ENCODE measurements around the gene SIGLEC10. TPM values are rescaled to one million over a fixed set of nuclear protein-coding genes. Genes with fewer than 3 reads are reported as not detected.
"Not testable (repeated sequence)": the region's sequence is repeated elsewhere in the genome, so short reads cannot be mapped to it uniquely, and the experiment has no call there.

The SIGLEC10 gene
- 10 to 100 TPM in 1 of 2 donors, 1 to 10 TPM in 1; 3.3 to 13.5 TPM for total RNA-seq
- long read RNA-seq, donor 1, partial matches to known transcripts, result 1 of 3 reads
- long read RNA-seq, donor 1, other reads (novel, unspliced or antisense), result 1 of 3 reads
- long read RNA-seq, donor 2, partial matches to known transcripts, result 0 of 2 reads
- long read RNA-seq, donor 2, other reads (novel, unspliced or antisense), result 0 of 2 reads

GRCh38 chr19:51417107-51417809 lies at the start of gene SIGLEC10:
SIGLEC10 (minus strand) TSS chr19:51417642; CDS start chr19:51417581, 61 bp downstream.
- intact Hi-C loops (cut with DNase I), result no loop called here
- peak; percentile 87 for DNase-seq (ENCODE audit: low spot score)

GRCh38 chr19:51466723-51467122 lies 49.3 kb upstream of the SIGLEC10 start:
- DNase-seq (ENCODE audit: low spot score), result no peak
- intact Hi-C loops (cut with DNase I), result loop anchor here in 1 of 2 donors (10.0 kb wide), 1 partner anchor 188 kb away; no protein-coding TSS in a partner anchor

- DNase-seq (ENCODE audit: low spot score), result not testable (repeated sequence)
These were observed 46.6 kb upstream of the SIGLEC10 start for GRCh38 chr19:51463976-51464581.

GRCh38 chr19:51462681-51463080 lies 45.2 kb upstream of the SIGLEC10 start:
- peak; percentile 50 for DNase-seq (ENCODE audit: low spot score)
- intact Hi-C loops (cut with DNase I), result loop anchor here in 1 of 2 donors (10.0 kb wide), 1 partner anchor 192 kb away; no protein-coding TSS in a partner anchor

More at GRCh38 chr19:51463976-51464581, 46.6 kb upstream of the SIGLEC10 start:
- intact Hi-C loops (cut with DNase I), result loop anchor here in 1 of 2 donors (10.0 kb wide), 1 partner anchor 191 kb away; no protein-coding TSS in a partner anchor

- intact Hi-C loops (cut with DNase I), result loop anchor here in 1 of 2 donors (10.0 kb wide), 1 partner anchor 193 kb away; no protein-coding TSS in a partner anchor
- DNase-seq (ENCODE audit: low spot score), result peak; percentile 74
These were observed 44.8 kb upstream of the SIGLEC10 start for GRCh38 chr19:51462276-51462675.

- intact Hi-C loops (cut with DNase I), result loop anchor here in 1 of 2 donors (10.0 kb wide), 1 partner anchor 193 kb away; no protein-coding TSS in a partner anchor
- DNase-seq (ENCODE audit: low spot score), result peak; percentile 79
These were observed 44.3 kb upstream of the SIGLEC10 start for GRCh38 chr19:51461723-51462161.

GRCh38 chr19:51460164-51460992 lies 42.9 kb upstream of the SIGLEC10 start:
- peak; percentile 72 for DNase-seq (ENCODE audit: low spot score)
- intact Hi-C loops (cut with DNase I), result loop anchor here in 1 of 2 donors (10.0 kb wide), 1 partner anchor 194 kb away; no protein-coding TSS in a partner anchor

- intact Hi-C loops (cut with DNase I), result loop anchor here in 1 of 2 donors (5.0 kb wide), 1 partner anchor 1873 kb away; the partner anchor contains the start of gene ZNF845
- DNase-seq (ENCODE audit: low spot score), result peak; percentile 66
These were observed 41.6 kb upstream of the SIGLEC10 start for GRCh38 chr19:51458899-51459505.

- DNase-seq (ENCODE audit: low spot score), result peak; percentile 50
- intact Hi-C loops (cut with DNase I), result loop anchor here in 1 of 2 donors (5.0 kb wide), 1 partner anchor 1874 kb away; the partner anchor contains the start of gene ZNF845
These were observed 40.7 kb upstream of the SIGLEC10 start, which contains the start of gene SIGLEC8 for GRCh38 chr19:51458051-51458645. SIGLEC8 (minus strand) TSS chr19:51458454; CDS start chr19:51458387, 67 bp downstream.

GRCh38 chr19:51457351-51458013 lies 40.0 kb upstream of the SIGLEC10 start:
- intact Hi-C loops (cut with DNase I), result loop anchor here in 1 of 2 donors (5.0 kb wide), 1 partner anchor 1875 kb away; the partner anchor contains the start of gene ZNF845
- peak; percentile 57 for DNase-seq (ENCODE audit: low spot score)

GRCh38 chr19:51456541-51457290 lies 39.3 kb upstream of the SIGLEC10 start:
- peak; percentile 76 for DNase-seq (ENCODE audit: low spot score)
- intact Hi-C loops (cut with DNase I), result loop anchor here in 1 of 2 donors (5.0 kb wide), 1 partner anchor 1876 kb away; the partner anchor contains the start of gene ZNF845

GRCh38 chr19:51450730-51451307 lies 33.4 kb upstream of the SIGLEC10 start:
- DNase-seq (ENCODE audit: low spot score), result no peak
- intact Hi-C loops (cut with DNase I), result no loop called here

- no peak for DNase-seq (ENCODE audit: low spot score)
- intact Hi-C loops (cut with DNase I), result no loop called here
These were observed 31.1 kb upstream of the SIGLEC10 start for GRCh38 chr19:51448411-51449016.

GRCh38 chr19:51448011-51448410 lies 30.6 kb upstream of the SIGLEC10 start:
- intact Hi-C loops (cut with DNase I), result no loop called here
- no peak for DNase-seq (ENCODE audit: low spot score)

- intact Hi-C loops (cut with DNase I); DNase-seq (ENCODE audit: low spot score): not testable (repeated sequence)
These were observed 30.1 kb upstream of the SIGLEC10 start for GRCh38 chr19:51447510-51447909.

All from posterior vena cava (tissue), 2 donors.